Muscle layer of colon (tissue), 2 donors: ENCODE data around the gene MYLK.

ENCODE experiments used
- H3K27ac ChIP-seq: one replicate; pipeline ENCODE4 v1.7.0; 2013; ENCODE audit warnings: low read depth, mild to moderate bottlenecking, low read length, moderate library complexity
- H3K27me3 ChIP-seq, 2 donors: one replicate each; pipeline ENCODE4 v1.7.0; 2013; ENCODE audit warnings: low read length in 2 of 2, mild to moderate bottlenecking in 2 of 2; ENCODE audit not compliant: insufficient read depth in 2 of 2, control insufficient read depth in 1 of 2
- H3K36me3 ChIP-seq: one replicate; pipeline ENCODE4 v1.7.0; 2013; ENCODE audit warnings: mild to moderate bottlenecking, low read length; ENCODE audit not compliant: insufficient read depth
- H3K4me1 ChIP-seq: one replicate; pipeline ENCODE4 v1.7.0; 2013; ENCODE audit warnings: mild to moderate bottlenecking, low read length; ENCODE audit not compliant: insufficient read depth
- H3K4me3 ChIP-seq, 2 donors: one replicate each; pipeline ENCODE4 v1.7.0; 2013; ENCODE audit warnings: low read length in 2 of 2, low read depth in 1 of 2, mild to moderate bottlenecking in 1 of 2, moderate library complexity in 1 of 2
- H3K9ac ChIP-seq: one replicate; pipeline ENCODE4 v1.7.0; 2013; ENCODE audit warnings: low read length
- H3K9me3 ChIP-seq: one replicate; pipeline ENCODE4 v1.7.0; 2013; ENCODE audit warnings: mild to moderate bottlenecking, low read length
- donor health status: abdominal sarcoma.
- donor health status: Adenocarcinoma of cecum.

The MYLK gene

DNA sequence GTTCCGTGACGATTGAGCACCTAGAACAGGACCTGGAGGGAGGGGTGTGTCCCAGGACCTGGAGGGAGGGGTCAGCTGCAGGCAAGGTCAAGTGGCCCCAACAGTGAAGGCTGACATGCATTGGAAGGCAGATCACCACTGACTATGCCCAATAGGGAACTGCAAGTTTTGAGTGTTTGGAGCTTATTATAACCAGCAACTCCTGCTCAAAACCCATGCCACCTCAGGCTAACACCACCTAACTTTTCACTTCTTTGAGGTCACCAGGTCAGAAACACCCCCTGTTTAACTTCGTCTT is 93.1 kb downstream of the MYLK start:
- H3K27ac ChIP-seq: peak overlapping the region; percentile 20

GRCh38 chr3:123790254-123791072 is 93.7 kb downstream of the MYLK start:
- Histone ChIP-seq H3K9ac (no peak overlapping the region), H3K27ac (no peak overlapping the region), H3K9me3 (no peaks in the 10 kb centered on the region), H3K27me3 (no peaks in the 10 kb centered on the region), H3K4me3 (no peak overlapping the region), H3K36me3 (no peaks in the 10 kb centered on the region), H3K4me1 (peaks cover 16% of the 10 kb centered on the region)

More for the DNA sequence above, 93.1 kb downstream of the MYLK start:
- H3K27me3 ChIP-seq: no peaks in the 10 kb centered on the region
- H3K4me1 ChIP-seq: peaks cover 16% of the 10 kb centered on the region
- no peaks in the 10 kb centered on the region for H3K9me3 ChIP-seq
- no peak overlapping the region for H3K9ac ChIP-seq
- no peak overlapping the region for H3K4me3 ChIP-seq
- H3K36me3 ChIP-seq: no peaks in the 10 kb centered on the region

DNA sequence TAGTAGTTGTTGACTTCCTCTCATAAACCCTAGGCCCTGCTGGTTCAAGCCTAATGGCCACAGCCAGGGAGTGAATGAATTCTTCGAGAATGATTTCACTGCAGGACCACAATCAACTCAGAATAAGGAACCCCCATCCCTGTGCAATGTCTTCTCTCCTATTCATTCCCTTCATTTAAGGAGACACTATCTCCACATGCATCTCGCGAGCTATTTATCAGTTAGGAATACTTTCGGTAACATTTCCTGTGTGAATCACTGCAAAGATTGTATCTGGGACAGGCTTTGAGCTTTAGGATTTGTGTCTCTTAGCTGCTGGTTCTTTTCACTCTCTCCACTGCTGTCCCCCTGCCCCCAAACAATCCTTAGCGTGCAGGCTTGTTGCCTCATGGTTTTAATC is 94.4 kb downstream of the MYLK start:
- no peak overlapping the region for H3K27ac ChIP-seq
- H3K27me3 ChIP-seq: no peaks in the 10 kb centered on the region
- peaks cover 16% of the 10 kb centered on the region for H3K4me1 ChIP-seq

GRCh38 chr3:123789160-123789559 is 95.0 kb downstream of the MYLK start:
- no peaks in the 10 kb centered on the region for H3K9me3 ChIP-seq
- no peak overlapping the region for H3K27ac ChIP-seq

More for the DNA sequence above, 94.4 kb downstream of the MYLK start:
- no peak overlapping the region for H3K9ac ChIP-seq
- H3K9me3 ChIP-seq: no peaks in the 10 kb centered on the region
- no peaks in the 10 kb centered on the region for H3K36me3 ChIP-seq
- H3K4me3 ChIP-seq: no peak overlapping the region

GRCh38 chr3:123788710-123789109 is 95.4 kb downstream of the MYLK start:
- no peak overlapping the region for H3K27ac ChIP-seq
- peaks cover 21% of the 10 kb centered on the region for H3K4me1 ChIP-seq

More at GRCh38 chr3:123789160-123789559, 95.0 kb downstream of the MYLK start:
- no peak overlapping the region for H3K9ac ChIP-seq
- no peaks in the 10 kb centered on the region for H3K36me3 ChIP-seq
- H3K4me3 ChIP-seq: no peak overlapping the region
- no peaks in the 10 kb centered on the region for H3K27me3 ChIP-seq
- peaks cover 16% of the 10 kb centered on the region for H3K4me1 ChIP-seq

GRCh38 chr3:123787133-123787532 is 97.0 kb downstream of the MYLK start:
- no peak overlapping the region for H3K4me3 ChIP-seq
- H3K36me3 ChIP-seq: no peaks in the 10 kb centered on the region
- H3K9ac ChIP-seq: no peak overlapping the region
- H3K27me3 ChIP-seq: no peaks in the 10 kb centered on the region
- H3K27ac ChIP-seq: no peak overlapping the region
- no peaks in the 10 kb centered on the region for H3K9me3 ChIP-seq
- H3K4me1 ChIP-seq: peaks cover 36% of the 10 kb centered on the region

More at GRCh38 chr3:123788710-123789109, 95.4 kb downstream of the MYLK start:
- Histone ChIP-seq H3K27me3 (no peaks in the 10 kb centered on the region), H3K4me3 (no peak overlapping the region), H3K9ac (no peak overlapping the region), H3K9me3 (no peaks in the 10 kb centered on the region), H3K36me3 (no peaks in the 10 kb centered on the region)

GRCh38 chr3:123785602-123786001 is 98.5 kb downstream of the MYLK start:
- H3K27me3 ChIP-seq: no peaks in the 10 kb centered on the region
- H3K4me1 ChIP-seq: peaks cover 36% of the 10 kb centered on the region
- no peak overlapping the region for H3K4me3 ChIP-seq
- H3K9ac ChIP-seq: no peak overlapping the region
- H3K36me3 ChIP-seq: no peaks in the 10 kb centered on the region
- H3K27ac ChIP-seq: no peak overlapping the region
- no peaks in the 10 kb centered on the region for H3K9me3 ChIP-seq

DNA sequence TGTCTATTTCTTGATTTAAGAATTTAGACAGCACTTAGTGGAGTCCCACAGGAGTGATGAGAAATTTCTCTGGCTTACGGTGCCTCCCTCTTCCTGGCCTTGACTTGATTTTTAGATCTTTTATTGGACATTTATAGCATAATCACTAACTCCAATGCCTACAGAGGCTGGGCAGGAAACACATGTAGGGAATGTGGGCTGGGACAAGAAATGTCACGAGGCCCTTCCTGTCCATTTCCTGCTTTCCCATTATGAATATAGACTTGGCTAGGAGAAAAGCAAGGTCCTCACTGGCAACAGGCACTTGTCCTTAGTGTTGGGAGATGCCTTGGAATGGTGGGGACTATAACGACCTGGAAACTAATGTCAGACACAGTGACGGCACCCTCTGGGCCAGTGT is 100.3 kb downstream of the MYLK start:
- Histone ChIP-seq H3K9ac (no peak overlapping the region), H3K9me3 (no peaks in the 10 kb centered on the region), H3K4me1 (peaks cover 52% of the 10 kb centered on the region), H3K36me3 (no peaks in the 10 kb centered on the region), H3K4me3 (no peak overlapping the region), H3K27ac (peak overlapping the region; percentile 73), H3K27me3 (no peaks in the 10 kb centered on the region)

DNA sequence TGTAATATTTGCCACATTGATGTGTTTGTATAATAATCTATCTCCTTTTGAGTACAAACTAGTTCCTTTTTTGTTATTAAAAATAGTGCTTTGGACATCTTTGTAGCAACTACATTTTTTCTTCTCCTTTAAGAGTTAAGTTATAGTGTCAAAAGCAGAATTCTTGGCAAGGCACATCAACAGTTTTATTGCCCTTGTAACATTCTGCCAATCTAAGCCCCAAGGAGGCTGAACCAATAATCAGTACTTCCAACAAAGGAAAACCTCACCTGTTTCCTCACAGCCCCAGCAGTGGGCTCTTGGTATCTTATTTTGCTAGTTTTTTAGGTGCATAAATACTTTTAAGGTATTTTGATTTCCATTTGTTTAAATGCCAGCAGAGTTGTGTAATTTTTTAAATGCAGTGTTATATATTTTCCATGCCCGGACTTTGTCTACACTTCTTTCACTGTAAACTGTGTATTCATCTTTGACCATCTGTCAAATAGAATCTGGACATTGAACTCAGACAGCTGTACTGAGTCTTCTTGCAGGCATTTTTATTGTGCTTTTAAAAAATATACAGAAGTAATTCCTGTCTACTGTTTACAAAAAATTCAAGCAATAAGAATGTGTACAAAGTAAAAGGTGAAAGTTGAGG is 101.0 kb downstream of the MYLK start:
- no peak overlapping the region for H3K9ac ChIP-seq
- peaks cover 55% of the 10 kb centered on the region for H3K4me1 ChIP-seq
- H3K4me3 ChIP-seq: no peak overlapping the region
- H3K9me3 ChIP-seq: no peaks in the 10 kb centered on the region
- no peaks in the 10 kb centered on the region for H3K27me3 ChIP-seq
- no peaks in the 10 kb centered on the region for H3K36me3 ChIP-seq
- peak overlapping the region; percentile 73 for H3K27ac ChIP-seq

GRCh38 chr3:123782488-123782887 is 101.6 kb downstream of the MYLK start:
- Histone ChIP-seq H3K27ac (peak overlapping the region; percentile 73), H3K36me3 (no peaks in the 10 kb centered on the region), H3K27me3 (no peaks in the 10 kb centered on the region), H3K9ac (no peak overlapping the region), H3K4me1 (peaks cover 55% of the 10 kb centered on the region), H3K4me3 (no peak overlapping the region), H3K9me3 (no peaks in the 10 kb centered on the region)

DNA sequence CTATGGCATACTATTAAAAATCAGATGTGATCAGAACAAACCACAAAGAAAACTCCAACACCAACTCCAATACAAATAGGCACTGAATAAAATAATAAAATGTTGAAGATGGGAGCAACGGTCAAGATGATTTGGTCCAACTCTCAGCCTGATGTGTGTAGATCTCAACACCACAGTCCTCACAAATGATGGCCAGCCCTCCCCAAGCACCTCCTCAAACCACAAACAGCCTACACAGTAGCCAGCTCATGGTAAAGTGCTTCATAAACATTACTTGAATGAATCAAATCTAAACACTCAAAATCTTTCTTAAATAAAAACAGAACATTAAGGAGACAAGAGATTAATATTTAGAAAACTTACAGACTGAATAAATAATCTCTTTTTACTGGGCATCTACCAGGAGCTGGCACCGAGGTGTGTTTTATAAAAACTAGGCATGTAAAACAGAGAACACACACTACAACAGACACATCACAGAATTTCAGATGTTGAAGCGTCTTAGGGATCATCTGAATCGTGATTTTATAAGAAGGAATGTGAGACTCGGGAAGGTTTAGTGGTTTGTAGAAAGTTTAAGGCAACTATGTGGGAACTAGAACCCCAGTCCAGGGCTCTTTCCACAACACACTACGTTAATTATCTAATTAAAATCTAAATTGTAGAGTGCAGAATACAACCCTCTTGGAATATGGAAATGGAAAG is 102.4 kb downstream of the MYLK start:
- H3K27me3 ChIP-seq: no peaks in the 10 kb centered on the region
- H3K4me1 ChIP-seq: peaks cover 55% of the 10 kb centered on the region
- H3K9me3 ChIP-seq: no peaks in the 10 kb centered on the region
- no peak overlapping the region for H3K4me3 ChIP-seq
- H3K9ac ChIP-seq: no peak overlapping the region
- H3K27ac ChIP-seq: peak overlapping the region; percentile 38
- H3K36me3 ChIP-seq: no peaks in the 10 kb centered on the region
